OCI-LY7 (cell line): Measurements from ENCODE around the gene SIM1. TPM values are rescaled to one million over a fixed set of nuclear protein-coding genes. Genes with fewer than 3 reads are reported as not detected.

ENCODE experiments used
- BruUV-seq: library from RNA; stranded (reverse); fragments of 400-500 nt; replicated peaks from 2 replicates; lab custom pipeline; 2021; lab: Mats Ljungman, UMichigan
- CTCF ChIA-PET: fragments of 300-600 bp; sonication (Branson Sonifier 250); formaldehyde crosslinking; loops from one replicate; lab custom pipeline; 2022; ENCODE audit warnings: antibody characterized with exemption; ENCODE audit not compliant: unreplicated experiment; lab: Charles Lee
- POLR2A ChIA-PET: fragments of 300-600 bp; sonication (Branson Sonifier 250); formaldehyde crosslinking; loops from one replicate; lab custom pipeline; 2022; ENCODE audit warnings: antibody characterized with exemption; lab: Charles Lee
- DNase-seq: peaks from one replicate; pipeline ENCODE4 v3.0.0-alpha.2; 2015; ENCODE audit warnings: low spot score
- H2AFZ ChIP-seq: fragments of 200-600 bp; sonication (generic), shearing (Covaris generic); 2 replicates; pipeline ENCODE4 v1.6.1; 2014; ENCODE audit warnings: mild to moderate bottlenecking, antibody characterized with exemption, low read length, moderate library complexity
- H3K27ac ChIP-seq: fragments of 200-600 bp; sonication (generic); 2 replicates; pipeline ENCODE4 v1.5.1; 2014; ENCODE audit warnings: mixed run types, low read depth, mild to moderate bottlenecking, moderate library complexity, low read length, inconsistent platforms; ENCODE audit not compliant: poor library complexity, severe bottlenecking
- H3K36me3 ChIP-seq: fragments of 200-600 bp; sonication (generic); 2 replicates; pipeline ENCODE4 v1.6.1; 2014; ENCODE audit warnings: mild to moderate bottlenecking, antibody characterized with exemption, low read length, moderate library complexity, mixed read lengths; ENCODE audit not compliant: insufficient read depth
- H3K4me1 ChIP-seq: fragments of 200-600 bp; sonication (generic); 2 replicates; pipeline ENCODE4 v1.5.1; 2014; ENCODE audit warnings: mild to moderate bottlenecking, low read length; ENCODE audit not compliant: insufficient read depth, poor library complexity, severe bottlenecking
- H3K4me2 ChIP-seq: fragments of 200-600 bp; sonication (generic); 2 replicates; pipeline ENCODE4 v1.6.1; 2014; ENCODE audit warnings: mild to moderate bottlenecking, low read length
- H3K4me3 ChIP-seq: fragments of 200-600 bp; sonication (generic); 2 replicates; pipeline ENCODE4 v1.5.1; 2014; ENCODE audit warnings: mild to moderate bottlenecking, low read depth, low read length; ENCODE audit not compliant: poor library complexity, severe bottlenecking
- H3K79me2 ChIP-seq: fragments of 200-600 bp; sonication (generic); 2 replicates; pipeline ENCODE4 v1.6.1; 2016; ENCODE audit warnings: low read depth, mild to moderate bottlenecking, low read length, moderate library complexity, mixed read lengths; ENCODE audit not compliant: insufficient read depth
- H3K9me2 ChIP-seq: fragments of 200-600 bp; sonication (generic); 2 replicates; pipeline ENCODE4 v1.6.1; 2016; ENCODE audit warnings: mild to moderate bottlenecking, low read length, mixed read lengths; ENCODE audit not compliant: insufficient read depth
- H3K9me3 ChIP-seq: fragments of 200-600 bp; sonication (generic); 2 replicates; pipeline ENCODE4 v1.6.1; 2014; ENCODE audit warnings: mild to moderate bottlenecking, mixed run types, low read length, mixed read lengths
- H4K20me1 ChIP-seq: fragments of 200-600 bp; sonication (generic); 2 replicates; pipeline ENCODE4 v1.6.1; 2014; ENCODE audit warnings: mild to moderate bottlenecking, antibody characterized with exemption, low read length, moderate library complexity, mixed read lengths; ENCODE audit not compliant: insufficient read depth
- CTCF ChIP-seq: fragments of 200-600 bp; sonication (generic); conservative IDR thresholded peaks from 2 replicates; pipeline ENCODE4 v1.5.1; 2014; ENCODE audit warnings: mild to moderate bottlenecking, antibody characterized with exemption, low read length, moderate library complexity, mixed read lengths
- EZH2phosphoT487 ChIP-seq: fragments of 200-600 bp; sonication (generic); IDR thresholded peaks from 2 replicates; pipeline ENCODE4 v1.6.1; 2018; ENCODE audit warnings: low read depth, borderline replicate concordance, mild to moderate bottlenecking, mixed run types, antibody characterized with exemption, low read length, moderate library complexity, mixed read lengths
- intact Hi-C: fragments of 100-400 bp; cut with micrococcal nuclease; formaldehyde crosslinking; loops from one replicate; pipeline ENCODE4 v1.10.0; 2022; ENCODE audit not compliant: unreplicated experiment
- total RNA-seq, 2 experiments: library from RNA; depleted of rRNA in 1 of 2; stranded (reverse); fragments of >200 nt in 1 of 2; shearing (Covaris generic) in 1 of 2; gene quantifications; 2 replicates each; pipeline ENCODE4 v1.2.3, GENCODE V29; 2014 to 2022

SIM1 gene
- total RNA-seq, 2 experiments from 2014 or later, result not detected

GRCh38 chr6:100455230-100456124, 9.2 kb downstream of the SIM1 start:
- no peaks in the 10 kb centered on the region for H4K20me1 ChIP-seq
- H3K79me2 ChIP-seq, result no peaks in the 10 kb centered on the region
- no peak overlapping the region for H3K27ac ChIP-seq
- H3K4me1 ChIP-seq, result no peaks in the 10 kb centered on the region
- intact Hi-C loops, result no loop called here
- CTCF ChIA-PET, result no interaction called here
- no peak overlapping the region for H2AFZ ChIP-seq
- H3K4me2 ChIP-seq, result no peak overlapping the region
- TF ChIP-seq EZH2phosphoT487 (no peak), CTCF (no peak)
- no peaks in the 10 kb centered on the region for H3K36me3 ChIP-seq
- no peaks in the 10 kb centered on the region for H3K9me3 ChIP-seq
- DNase-seq, result no peak
- POLR2A ChIA-PET, result no interaction called here
- no peak overlapping the region for H3K4me3 ChIP-seq
- no TSS peak for BruUV-seq
- H3K9me2 ChIP-seq, result no peaks in the 10 kb centered on the region

- CTCF ChIA-PET, result no interaction called here
- Histone ChIP-seq H3K4me2 (no peak overlapping the region), H3K4me3 (no peak overlapping the region), H3K9me2 (no peaks in the 10 kb centered on the region), H3K27ac (no peak overlapping the region), H3K79me2 (no peaks in the 10 kb centered on the region), H2AFZ (no peak overlapping the region), H4K20me1 (no peaks in the 10 kb centered on the region), H3K36me3 (no peaks in the 10 kb centered on the region), H3K9me3 (no peaks in the 10 kb centered on the region), H3K4me1 (no peaks in the 10 kb centered on the region)
- no peak for DNase-seq
- intact Hi-C loops, result no loop called here
- TF ChIP-seq CTCF, result no peak
- TF ChIP-seq EZH2phosphoT487, result no peak
- BruUV-seq, result no TSS peak
- POLR2A ChIA-PET, result no interaction called here
These were observed 10.0 kb downstream of the SIM1 start for GRCh38 chr6:100454551-100455229.
